ENCODE data around the gene GTPBP4. TPM values are rescaled to one million over a fixed set of nuclear protein-coding genes. Genes with fewer than 3 reads are reported as not detected.
A peak's percentile ranks its signal among the peaks of the same experiment; 100 is the strongest.

The GTPBP4 gene
- total and polyA plus RNA-seq, 2 donors: 32.0 to 39.4 TPM

GRCh38 chr10:1049425-1049958 is 61.3 kb downstream of the GTPBP4 start:
- DNase-seq (ENCODE audit: low read depth in 6 of 9, low spot score in 9 of 9): no peak
- Histone ChIP-seq H3K27me3 (ENCODE audit: control insufficient read depth in 2 of 2, insufficient read depth in 1 of 2, low read length in 1 of 2) (no peaks in the 10 kb centered on the region), H3K9me3 (ENCODE audit: control insufficient read depth in 2 of 2, insufficient read depth in 1 of 2, low read length in 1 of 2) (peaks cover 0 to 3% of the 10 kb centered on the region in 2 donors), H3K4me3 (ENCODE audit: low read length in 2 of 2) (peak overlapping the region; percentile 87 to 91), H3K4me1 (ENCODE audit: control insufficient read depth in 2 of 2, insufficient read depth in 2 of 2, low read length in 2 of 2) (peaks cover 11 to 15% of the 10 kb centered on the region in 2 donors), H3K36me3 (ENCODE audit: control insufficient read depth in 2 of 2, insufficient read depth in 2 of 2, low read length in 1 of 2) (peaks cover 6 to 24% of the 10 kb centered on the region in 2 donors), H3K27ac (ENCODE audit: low read depth in 1 of 2, low read length in 1 of 2) (peak overlapping the region; percentile 99 to 100)
- under 1% methylated on average over 34 of the region's 34 CpGs for WGBS

GRCh38 chr10:1050145-1050544 is 61.9 kb downstream of the GTPBP4 start:
- peaks cover 14 to 19% of the 10 kb centered on the region in 2 donors for H3K4me1 ChIP-seq (ENCODE audit: control insufficient read depth in 2 of 2, insufficient read depth in 2 of 2, low read length in 2 of 2)
- 75% methylated on average over 5 of the region's 5 CpGs for WGBS
- peak overlapping the region in 1 of 2 donors; percentile 100 for H3K27ac ChIP-seq (ENCODE audit: low read depth in 1 of 2, low read length in 1 of 2)
- H3K9me3 ChIP-seq (ENCODE audit: control insufficient read depth in 2 of 2, insufficient read depth in 1 of 2, low read length in 1 of 2): peaks cover 0 to 3% of the 10 kb centered on the region in 2 donors
- peaks cover 6 to 24% of the 10 kb centered on the region in 2 donors for H3K36me3 ChIP-seq (ENCODE audit: control insufficient read depth in 2 of 2, insufficient read depth in 2 of 2, low read length in 1 of 2)
- peak in 1 of 9 donors; percentile 37 for DNase-seq (ENCODE audit: low read depth in 6 of 9, low spot score in 9 of 9)
- H3K4me3 ChIP-seq (ENCODE audit: low read length in 2 of 2): peak overlapping the region; percentile 87 to 91
- no peaks in the 10 kb centered on the region for H3K27me3 ChIP-seq (ENCODE audit: control insufficient read depth in 2 of 2, insufficient read depth in 1 of 2, low read length in 1 of 2)

- DNase-seq (ENCODE audit: low read depth in 6 of 9, low spot score in 9 of 9): peak in 1 of 9 donors; percentile 36
- Histone ChIP-seq H3K36me3 (ENCODE audit: control insufficient read depth in 2 of 2, insufficient read depth in 2 of 2, low read length in 1 of 2) (peaks cover 6 to 24% of the 10 kb centered on the region in 2 donors), H3K4me1 (ENCODE audit: control insufficient read depth in 2 of 2, insufficient read depth in 2 of 2, low read length in 2 of 2) (peaks cover 14 to 19% of the 10 kb centered on the region in 2 donors), H3K27me3 (ENCODE audit: control insufficient read depth in 2 of 2, insufficient read depth in 1 of 2, low read length in 1 of 2) (no peaks in the 10 kb centered on the region), H3K4me3 (ENCODE audit: low read length in 2 of 2) (no peak overlapping the region), H3K27ac (ENCODE audit: low read depth in 1 of 2, low read length in 1 of 2) (peak overlapping the region in 1 of 2 donors; percentile 8), H3K9me3 (ENCODE audit: control insufficient read depth in 2 of 2, insufficient read depth in 1 of 2, low read length in 1 of 2) (peaks cover 0 to 3% of the 10 kb centered on the region in 2 donors)
- WGBS: 79% methylated on average over 4 of the region's 4 CpGs
These were observed 62.3 kb downstream of the GTPBP4 start for GRCh38 chr10:1050554-1050953.

GRCh38 chr10:1054684-1055083 is 66.5 kb downstream of the GTPBP4 start:
- 91% methylated on average over 6 of the region's 6 CpGs for WGBS
- DNase-seq (ENCODE audit: low read depth in 6 of 9, low spot score in 9 of 9): no peak
- Histone ChIP-seq H3K27ac (ENCODE audit: low read depth in 1 of 2, low read length in 1 of 2) (no peak overlapping the region), H3K4me1 (ENCODE audit: control insufficient read depth in 2 of 2, insufficient read depth in 2 of 2, low read length in 2 of 2) (peaks cover 15 to 16% of the 10 kb centered on the region in 2 donors), H3K36me3 (ENCODE audit: control insufficient read depth in 2 of 2, insufficient read depth in 2 of 2, low read length in 1 of 2) (peaks cover 6 to 24% of the 10 kb centered on the region in 2 donors), H3K4me3 (ENCODE audit: low read length in 2 of 2) (no peak overlapping the region), H3K27me3 (ENCODE audit: control insufficient read depth in 2 of 2, insufficient read depth in 1 of 2, low read length in 1 of 2) (no peaks in the 10 kb centered on the region), H3K9me3 (ENCODE audit: control insufficient read depth in 2 of 2, insufficient read depth in 1 of 2, low read length in 1 of 2) (no peaks in the 10 kb centered on the region)

GRCh38 chr10:1056326-1057105 is 68.3 kb downstream of the GTPBP4 start, which contains the start of gene WDR37:
Gene WDR37 (plus strand): TSS chr10:1056385. CDS start chr10:1072156, 15,771 bp downstream.
- under 1% methylated on average over 87 of the region's 87 CpGs for WGBS
- peak in 8 of 9 donors; percentile 71 to 92 (median 82) for DNase-seq (ENCODE audit: low read depth in 6 of 9, low spot score in 9 of 9)
- Histone ChIP-seq H3K4me1 (ENCODE audit: control insufficient read depth in 2 of 2, insufficient read depth in 2 of 2, low read length in 2 of 2) (peaks cover 10 to 18% of the 10 kb centered on the region in 2 donors), H3K27me3 (ENCODE audit: control insufficient read depth in 2 of 2, insufficient read depth in 1 of 2, low read length in 1 of 2) (no peaks in the 10 kb centered on the region), H3K36me3 (ENCODE audit: control insufficient read depth in 2 of 2, insufficient read depth in 2 of 2, low read length in 1 of 2) (peaks cover 6 to 19% of the 10 kb centered on the region in 2 donors), H3K9me3 (ENCODE audit: control insufficient read depth in 2 of 2, insufficient read depth in 1 of 2, low read length in 1 of 2) (no peaks in the 10 kb centered on the region), H3K4me3 (ENCODE audit: low read length in 2 of 2) (peak within 1 kb of the TSS; percentile 79 to 92), H3K27ac (ENCODE audit: low read depth in 1 of 2, low read length in 1 of 2) (peak within 1 kb of the TSS; percentile 87 to 98)

- WGBS: 1% methylated on average over 26 of the region's 26 CpGs
- Histone ChIP-seq H3K4me1 (ENCODE audit: control insufficient read depth in 2 of 2, insufficient read depth in 2 of 2, low read length in 2 of 2) (peaks cover 17 to 24% of the 10 kb centered on the region in 2 donors), H3K9me3 (ENCODE audit: control insufficient read depth in 2 of 2, insufficient read depth in 1 of 2, low read length in 1 of 2) (no peaks in the 10 kb centered on the region), H3K4me3 (ENCODE audit: low read length in 2 of 2) (peak overlapping the region; percentile 79 to 92), H3K36me3 (ENCODE audit: control insufficient read depth in 2 of 2, insufficient read depth in 2 of 2, low read length in 1 of 2) (peaks cover 6 to 15% of the 10 kb centered on the region in 2 donors), H3K27me3 (ENCODE audit: control insufficient read depth in 2 of 2, insufficient read depth in 1 of 2, low read length in 1 of 2) (no peaks in the 10 kb centered on the region), H3K27ac (ENCODE audit: low read depth in 1 of 2, low read length in 1 of 2) (peak overlapping the region; percentile 55 to 98)
- DNase-seq (ENCODE audit: low read depth in 6 of 9, low spot score in 9 of 9): peak in 1 of 9 donors; percentile 36
These were observed 68.9 kb downstream of the GTPBP4 start for GRCh38 chr10:1057106-1057657.

GRCh38 chr10:1058017-1058416 is 69.8 kb downstream of the GTPBP4 start:
- Histone ChIP-seq H3K4me1 (ENCODE audit: control insufficient read depth in 2 of 2, insufficient read depth in 2 of 2, low read length in 2 of 2) (peaks cover 23 to 28% of the 10 kb centered on the region in 2 donors), H3K9me3 (ENCODE audit: control insufficient read depth in 2 of 2, insufficient read depth in 1 of 2, low read length in 1 of 2) (no peaks in the 10 kb centered on the region), H3K27ac (ENCODE audit: low read depth in 1 of 2, low read length in 1 of 2) (no peak overlapping the region), H3K36me3 (ENCODE audit: control insufficient read depth in 2 of 2, insufficient read depth in 2 of 2, low read length in 1 of 2) (peaks cover 0 to 10% of the 10 kb centered on the region in 2 donors), H3K4me3 (ENCODE audit: low read length in 2 of 2) (no peak overlapping the region), H3K27me3 (ENCODE audit: control insufficient read depth in 2 of 2, insufficient read depth in 1 of 2, low read length in 1 of 2) (no peaks in the 10 kb centered on the region)
- no peak for DNase-seq (ENCODE audit: low read depth in 6 of 9, low spot score in 9 of 9)
- WGBS: 78% methylated on average over 7 of the region's 7 CpGs

- peaks cover 6 to 11% of the 10 kb centered on the region in 2 donors for H3K36me3 ChIP-seq (ENCODE audit: control insufficient read depth in 2 of 2, insufficient read depth in 2 of 2, low read length in 1 of 2)
These were observed 71.7 kb downstream of the GTPBP4 start for GRCh38 chr10:1059902-1060301.

More at GRCh38 chr10:1059902-1060301, 71.7 kb downstream of the GTPBP4 start:
- no peak overlapping the region for H3K4me3 ChIP-seq (ENCODE audit: low read length in 2 of 2)
- 94% methylated on average over 8 of the region's 8 CpGs for WGBS
- H3K4me1 ChIP-seq (ENCODE audit: control insufficient read depth in 2 of 2, insufficient read depth in 2 of 2, low read length in 2 of 2): peaks cover 24 to 28% of the 10 kb centered on the region in 2 donors
- no peak for DNase-seq (ENCODE audit: low read depth in 6 of 9, low spot score in 9 of 9)
- H3K27ac ChIP-seq (ENCODE audit: low read depth in 1 of 2, low read length in 1 of 2): no peak overlapping the region
- H3K27me3 ChIP-seq (ENCODE audit: control insufficient read depth in 2 of 2, insufficient read depth in 1 of 2, low read length in 1 of 2): no peaks in the 10 kb centered on the region
- H3K9me3 ChIP-seq (ENCODE audit: control insufficient read depth in 2 of 2, insufficient read depth in 1 of 2, low read length in 1 of 2): no peaks in the 10 kb centered on the region
